HG03432 (cell line): Measurements from ENCODE around the gene SMC4.

Source experiments
- ATAC-seq: cut with Tn5 transposase; IDR thresholded peaks from one replicate; pipeline ENCODE4 v1.9.1; 2021; ENCODE audit warnings: mild to moderate bottlenecking, moderate library complexity; ENCODE audit not compliant: unreplicated experiment

SMC4 gene

GRCh38 chr3:160473978-160474377 lies 74.5 kb downstream of the SMC4 start:
- ATAC-seq: no peak

- no peak for ATAC-seq
These were observed 75.0 kb downstream of the SMC4 start for GRCh38 chr3:160474416-160474838.

GRCh38 chr3:160475153-160475552 lies 75.7 kb downstream of the SMC4 start:
- ATAC-seq: no peak

DNA sequence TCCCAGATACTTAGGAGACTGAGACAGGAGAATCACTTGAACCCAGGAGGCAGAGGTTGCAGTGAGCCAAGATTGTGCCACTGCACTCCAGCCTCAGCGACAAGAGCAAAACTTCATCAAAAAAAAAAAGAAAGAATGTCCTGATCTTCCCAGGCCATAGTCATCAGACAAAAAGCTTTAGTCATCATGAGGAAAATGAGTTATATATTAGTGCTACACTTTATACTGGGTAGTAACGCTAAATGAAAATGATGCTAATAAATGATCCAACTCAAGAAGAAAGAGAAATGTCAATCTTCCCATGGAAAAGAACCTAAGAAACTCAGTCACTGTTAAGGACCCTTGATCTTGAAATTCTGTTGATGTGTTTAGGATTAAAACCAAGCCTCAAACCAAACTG lies 76.4 kb downstream of the SMC4 start:
- ATAC-seq: no peak

DNA sequence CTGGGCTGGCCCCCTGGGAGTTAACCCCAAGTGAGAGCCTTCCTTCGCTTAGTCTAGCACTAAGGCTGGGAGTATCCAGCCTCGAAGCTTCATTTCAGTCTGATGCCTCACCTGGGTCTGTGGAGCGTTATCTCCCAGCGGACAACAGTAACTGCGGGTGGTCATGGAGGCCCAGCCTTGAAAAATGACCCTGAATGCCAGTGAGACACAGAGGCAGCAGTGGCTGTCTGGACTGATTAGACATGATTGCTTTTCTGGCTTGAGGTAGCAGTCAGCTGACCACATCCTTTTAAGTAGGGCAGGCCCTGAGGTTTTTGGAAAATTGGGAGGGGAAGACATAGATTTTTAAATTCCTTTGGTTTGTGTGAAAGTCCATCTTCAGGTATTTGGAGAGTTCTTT lies 78.3 kb downstream of the SMC4 start:
- ATAC-seq: no peak

- ATAC-seq: no peak
These were observed 78.9 kb downstream of the SMC4 start for GRCh38 chr3:160478338-160478737.

DNA sequence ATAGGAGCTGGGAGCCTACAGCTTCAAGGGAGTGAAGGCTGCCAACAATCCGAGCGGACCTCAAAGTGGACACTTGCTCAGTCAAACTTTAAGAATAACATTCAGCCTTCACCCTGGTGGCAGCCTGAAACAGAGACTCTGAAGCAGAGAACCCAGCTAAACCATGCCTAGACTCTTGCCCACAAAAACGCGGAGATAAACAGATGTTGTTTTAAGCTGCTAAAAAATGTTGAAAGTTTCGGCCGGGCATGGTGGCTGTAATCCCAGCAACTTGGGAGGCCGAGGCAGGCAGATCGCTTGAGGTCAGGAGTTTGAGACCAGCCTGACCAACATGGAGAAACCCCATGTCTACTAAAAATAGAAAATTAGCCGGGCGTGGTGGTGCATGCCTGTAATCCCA lies 79.9 kb downstream of the SMC4 start:
- ATAC-seq: no peak

GRCh38 chr3:160480931-160481330 lies 81.5 kb downstream of the SMC4 start:
- ATAC-seq: no peak

- no peak for ATAC-seq
These were observed 82.4 kb downstream of the SMC4 start for GRCh38 chr3:160481856-160482255.

- no peak for ATAC-seq
These were observed 83.3 kb downstream of the SMC4 start for GRCh38 chr3:160482796-160483195.
